AG04450 (cell line): ENCODE measurements around the gene PTH2R. TPM values are rescaled to one million over a fixed set of nuclear protein-coding genes. Genes with fewer than 3 reads are reported as not detected.

Experiments used
- CTCF ChIA-PET: fragments of 300-600, 350-600 bp; formaldehyde crosslinking; extraction: SDS; loops from one replicate; lab custom pipeline; 2022; ENCODE audit warnings: antibody characterized with exemption, inconsistent platforms; lab: Charles Lee
- POLR2A ChIA-PET: fragments of 350-600 bp; formaldehyde crosslinking; extraction: SDS; loops from one replicate; lab custom pipeline; 2021; ENCODE audit warnings: antibody characterized with exemption, inconsistent platforms; lab: Yijun Ruan, JAX
- DNase-seq: peaks from one replicate; pipeline ENCODE4 v3.0.0-alpha.2; 2011; ENCODE audit warnings: low read depth, low spot score
- H3K27ac ChIP-seq: one replicate; pipeline ENCODE4 v1.5.1; 2012; ENCODE audit warnings: low read depth, low read length, control low read depth
- H3K27me3 ChIP-seq: one replicate; pipeline ENCODE4 v1.6.0; 2012; ENCODE audit warnings: low read length; ENCODE audit not compliant: control insufficient read depth, insufficient read depth
- H3K4me3 ChIP-seq: 2 replicates; pipeline ENCODE4 v1.5.1; 2011; ENCODE audit warnings: mild to moderate bottlenecking, low read depth, low read length, control low read depth
- H3K9me3 ChIP-seq: 2 replicates; pipeline ENCODE4 v1.5.1; 2012; ENCODE audit warnings: low read length; ENCODE audit not compliant: control insufficient read depth, insufficient read depth
- CTCF ChIP-seq: IDR thresholded peaks from 2 replicates; pipeline ENCODE4 v1.5.1; 2011; ENCODE audit warnings: low read depth, low read length, control low read depth, inconsistent platforms
- polyA plus RNA-seq: library from polyadenylated mRNA; depleted of rRNA; stranded (reverse); fragments of >200 nt; gene quantifications from 2 replicates; pipeline ENCODE4 v1.2.3, GENCODE V29; 2011; rRNA removed

Gene PTH2R
- polyA plus RNA-seq, 1 experiment, result not detected

- no peak for TF ChIP-seq CTCF
- Histone ChIP-seq H3K27me3 (no peaks in the 10 kb centered on the region), H3K9me3 (peaks cover 3% of the 10 kb centered on the region), H3K4me3 (no peak overlapping the region), H3K27ac (no peak overlapping the region)
- CTCF ChIA-PET, result no interaction called here
- DNase-seq, result no peak
- POLR2A ChIA-PET, result no interaction called here
Measured at GRCh38 chr2:208541461-208541988, 134.9 kb downstream of the PTH2R start.

- H3K27ac ChIP-seq, result no peak overlapping the region
- no peak for TF ChIP-seq CTCF
- ChIA-PET POLR2A (no interaction called here), CTCF (no interaction called here)
- DNase-seq, result no peak
- no peak overlapping the region for H3K4me3 ChIP-seq
- no peaks in the 10 kb centered on the region; the same call in 1 of the 2 replicates for H3K9me3 ChIP-seq
- no peaks in the 10 kb centered on the region for H3K27me3 ChIP-seq
Measured at GRCh38 chr2:208541989-208542464, 135.4 kb downstream of the PTH2R start.

- DNase-seq, result no peak
- H3K9me3 ChIP-seq, result no peaks in the 10 kb centered on the region; the same call in 1 of the 2 replicates
- ChIA-PET CTCF (no interaction called here), POLR2A (no interaction called here)
- H3K27ac ChIP-seq, result no peak overlapping the region
- no peak for TF ChIP-seq CTCF
- H3K27me3 ChIP-seq, result no peaks in the 10 kb centered on the region
- H3K4me3 ChIP-seq, result no peak overlapping the region
Measured at GRCh38 chr2:208542465-208543041, 136.0 kb downstream of the PTH2R start.

Other genes with a start within 250 kb of the PTH2R start
- not detected in 2 replicates for gene CRYGA, start 243.2 kb upstream of the PTH2R start, polyA plus RNA-seq
- gene C2orf80, start 216.8 kb upstream of the PTH2R start, polyA plus RNA-seq, result not detected in 2 replicates
- gene IDH1, start 151.7 kb upstream of the PTH2R start, polyA plus RNA-seq, result 111 and 148 TPM in 2 replicates
- gene PIKFYVE, start 140.5 kb upstream of the PTH2R start, polyA plus RNA-seq, result 19.6 and 23.8 TPM in 2 replicates